Liver (tissue), 9 donors: ENCODE data around the gene PCDH10. TPM values are rescaled to one million over a fixed set of nuclear protein-coding genes. Genes with fewer than 3 reads are reported as not detected.

Source experiments
- DNase-seq: peaks from one replicate; pipeline ENCODE4 v3.0.0-alpha.2; 2017; ENCODE audit warnings: low spot score
- H3K27ac ChIP-seq, 2 donors: one replicate each; pipeline ENCODE4 v1.7.0; 2013; ENCODE audit warnings: inconsistent platforms in 2 of 2, low read length in 2 of 2, control low read depth in 1 of 2, low read depth in 1 of 2, mild to moderate bottlenecking in 1 of 2
- H3K27me3 ChIP-seq, 4 donors: one replicate each; pipeline versions ENCODE4 v1.6.1 to v1.7.0; 2013; ENCODE audit warnings: low read length in 3 of 4, inconsistent platforms in 1 of 4, mild to moderate bottlenecking in 1 of 4, moderate library complexity in 1 of 4; ENCODE audit not compliant: control insufficient read depth in 4 of 4, insufficient read depth in 4 of 4
- H3K36me3 ChIP-seq, 4 donors: one replicate each; pipeline versions ENCODE4 v1.6.1 to v1.7.0; 2013; ENCODE audit warnings: low read length in 3 of 4, mild to moderate bottlenecking in 3 of 4, low read depth in 1 of 4, moderate library complexity in 1 of 4; ENCODE audit not compliant: control insufficient read depth in 4 of 4, insufficient read depth in 3 of 4
- H3K4me1 ChIP-seq, 4 donors: one replicate each; pipeline versions ENCODE4 v1.6.1 to v1.7.0; 2013; ENCODE audit warnings: low read length in 3 of 4, mild to moderate bottlenecking in 3 of 4, moderate library complexity in 1 of 4; ENCODE audit not compliant: control insufficient read depth in 4 of 4, insufficient read depth in 4 of 4
- H3K4me3 ChIP-seq, 3 donors: one replicate each; pipeline versions ENCODE4 v1.6.1 to v1.7.0; 2013; ENCODE audit warnings: low read length in 3 of 3, control low read depth in 1 of 3, low read depth in 1 of 3, mild to moderate bottlenecking in 1 of 3
- H3K9ac ChIP-seq, 2 donors: one replicate each; pipeline ENCODE4 v1.7.0; 2013; ENCODE audit warnings: low read length in 2 of 2, mild to moderate bottlenecking in 2 of 2, moderate library complexity in 2 of 2, control low read depth in 1 of 2, low read depth in 1 of 2
- H3K9me3 ChIP-seq, 4 donors: one replicate each; pipeline versions ENCODE4 v1.6.1 to v1.7.0; 2013; ENCODE audit warnings: low read length in 3 of 4; ENCODE audit not compliant: control insufficient read depth in 4 of 4
- ATF3 ChIP-seq: IDR thresholded peaks from 2 replicates; pipeline ENCODE4 v1.6.1; 2016; ENCODE audit warnings: antibody characterized with exemption
- EGR1 ChIP-seq, 2 donors: IDR thresholded peaks; 2 replicates each; pipeline ENCODE4 v1.6.1; 2016 to 2018; ENCODE audit warnings: antibody characterized with exemption in 2 of 2, low read depth in 2 of 2
- FOXA1 ChIP-seq: IDR thresholded peaks from 2 replicates; pipeline ENCODE4 v1.6.1; 2016; ENCODE audit warnings: antibody characterized with exemption
- FOXA2 ChIP-seq: IDR thresholded peaks from 2 replicates; pipeline ENCODE4 v1.6.1; 2016; ENCODE audit warnings: antibody characterized with exemption
- GABPA ChIP-seq, 2 donors: IDR thresholded peaks in 1 of 2; conservative IDR thresholded peaks in 1 of 2; 2 replicates each; pipeline ENCODE4 v1.6.1; 2016; ENCODE audit warnings: antibody characterized with exemption in 2 of 2, mild to moderate bottlenecking in 1 of 2, moderate library complexity in 1 of 2
- HNF4A ChIP-seq, 2 donors: conservative IDR thresholded peaks; 2 replicates each; pipeline ENCODE4 v1.6.1; 2016; ENCODE audit warnings: antibody characterized with exemption in 2 of 2, mild to moderate bottlenecking in 2 of 2
- HNF4G ChIP-seq: IDR thresholded peaks from 2 replicates; pipeline ENCODE4 v1.6.1; 2016; ENCODE audit warnings: antibody characterized with exemption
- JUND ChIP-seq, 2 donors: IDR thresholded peaks; 2 replicates each; pipeline ENCODE4 v1.6.1; 2016; ENCODE audit warnings: antibody characterized with exemption in 2 of 2
- NR2F2 ChIP-seq: IDR thresholded peaks from 2 replicates; pipeline ENCODE4 v1.6.1; 2016; ENCODE audit warnings: antibody characterized with exemption
- RAD21 ChIP-seq, 2 donors: IDR thresholded peaks; 2 replicates each; pipeline ENCODE4 v1.6.1; 2016; ENCODE audit warnings: antibody characterized with exemption in 2 of 2, mild to moderate bottlenecking in 2 of 2
- RXRA ChIP-seq, 2 donors: IDR thresholded peaks; 2 replicates each; pipeline ENCODE4 v1.6.1; 2017 to 2018; ENCODE audit warnings: antibody characterized with exemption in 2 of 2, mild to moderate bottlenecking in 1 of 2
- SP1 ChIP-seq: IDR thresholded peaks from 2 replicates; pipeline ENCODE4 v1.6.1; 2018; ENCODE audit warnings: antibody characterized with exemption, mild to moderate bottlenecking
- TAF1 ChIP-seq: conservative IDR thresholded peaks from 2 replicates; pipeline ENCODE4 v1.6.1; 2016; ENCODE audit warnings: antibody characterized with exemption, mild to moderate bottlenecking
- YY1 ChIP-seq: IDR thresholded peaks from 2 replicates; pipeline ENCODE4 v1.6.1; 2016; ENCODE audit warnings: antibody characterized with exemption, mild to moderate bottlenecking
- WGBS: extraction: QIAGEN DNeasy Blood & Tissue Kit; methylation state at CpG from one replicate; pipeline ENCODE4 v1.1.7; 2013; 5-methylcytosine and 5-hydroxymethylcytosine counted together
- polyA plus RNA-seq, 2 donors: library from polyadenylated mRNA; stranded (reverse) in 1 of 2; unstranded in 1 of 2; fragments of 200-250 nt in 1 of 2; fragments of >200 nt in 1 of 2; fragmentation: Nextera tagmentation in 1 of 2; extraction: Ambion mirVana in 1 of 2; gene quantifications; one replicate each; pipeline versions ENCODE4 v1.2.1 to v1.2.3, GENCODE V29; 2013 to 2015
- total RNA-seq, 2 donors: library from RNA; depleted of rRNA; stranded (reverse); fragments of >200 nt; gene quantifications; one replicate each; pipeline ENCODE4 v1.2.3, GENCODE V29; 2014
- TF ChIP-seq, protein P1 (sequence below): IDR thresholded peaks from 2 replicates; pipeline ENCODE4 v1.6.1; 2016; ENCODE audit warnings: antibody characterized with exemption, mild to moderate bottlenecking
- TF ChIP-seq, protein P2 (sequence below): IDR thresholded peaks from 2 replicates; pipeline ENCODE4 v1.6.1; 2016; ENCODE audit warnings: antibody characterized with exemption
- TF ChIP-seq, protein P3 (sequence below): fragments of 150-350 bp; IDR thresholded peaks from 2 replicates; pipeline ENCODE4 v1.5.1; 2017; ENCODE audit warnings: improper control_type of control experiment, low read depth, low read length; ENCODE audit not compliant: missing input control
- TF ChIP-seq, protein P4 (sequence below): IDR thresholded peaks from 2 replicates; pipeline ENCODE4 v1.6.1; 2016; ENCODE audit warnings: antibody characterized with exemption
- donor health status: healthy.
- donor health status: healthy.
- donor health status: healthy.
- donor health status: healthy.
- donor health status: healthy.

PCDH10 gene
- total and polyA plus RNA-seq, 4 donors = under 0.01 to 0.09 (median 0.05) TPM; not detected in 1

DNA sequence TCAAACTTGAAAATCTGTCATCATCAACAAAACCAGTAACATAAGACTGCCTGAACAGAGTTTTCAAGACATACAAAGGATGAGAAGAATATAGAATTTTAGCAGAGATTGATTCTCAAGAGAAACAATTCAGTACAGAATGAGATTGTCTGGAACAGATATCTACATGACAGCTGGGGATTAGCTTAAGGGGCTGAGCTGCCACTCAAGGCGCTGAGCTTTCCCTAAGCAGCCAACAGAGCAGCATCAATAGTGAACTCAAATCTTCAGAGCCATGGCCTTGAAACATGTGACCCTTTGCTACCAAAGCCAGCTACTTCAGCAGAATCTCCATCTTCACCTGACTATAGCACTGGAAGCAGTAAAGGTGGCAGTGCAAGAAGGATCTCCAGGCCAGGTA, 24.3 kb upstream of the PCDH10 start:
- TF ChIP-seq TAF1 (no peak), HNF4A (conservative IDR thresholded peaks at IDR 0.05) (no peak), RAD21 (IDR thresholded peaks at IDR 0.05) (no peak), SP1 (no peak), FOXA1 (no peak), RXRA (IDR thresholded peaks at IDR 0.05) (no peak), NR2F2 (no peak), HNF4G (no peak), JUND (IDR thresholded peaks at IDR 0.05) (no peak), FOXA2 (no peak), YY1 (no peak), GABPA (IDR thresholded peaks at IDR 0.05 in 1 of 2, conservative IDR thresholded peaks at IDR 0.05 in 1 of 2) (no peak), ATF3 (no peak), EGR1 (IDR thresholded peaks at IDR 0.05; ENCODE audit: low read depth in 2 of 2) (no peak)
- TF ChIP-seq, protein P1, sequence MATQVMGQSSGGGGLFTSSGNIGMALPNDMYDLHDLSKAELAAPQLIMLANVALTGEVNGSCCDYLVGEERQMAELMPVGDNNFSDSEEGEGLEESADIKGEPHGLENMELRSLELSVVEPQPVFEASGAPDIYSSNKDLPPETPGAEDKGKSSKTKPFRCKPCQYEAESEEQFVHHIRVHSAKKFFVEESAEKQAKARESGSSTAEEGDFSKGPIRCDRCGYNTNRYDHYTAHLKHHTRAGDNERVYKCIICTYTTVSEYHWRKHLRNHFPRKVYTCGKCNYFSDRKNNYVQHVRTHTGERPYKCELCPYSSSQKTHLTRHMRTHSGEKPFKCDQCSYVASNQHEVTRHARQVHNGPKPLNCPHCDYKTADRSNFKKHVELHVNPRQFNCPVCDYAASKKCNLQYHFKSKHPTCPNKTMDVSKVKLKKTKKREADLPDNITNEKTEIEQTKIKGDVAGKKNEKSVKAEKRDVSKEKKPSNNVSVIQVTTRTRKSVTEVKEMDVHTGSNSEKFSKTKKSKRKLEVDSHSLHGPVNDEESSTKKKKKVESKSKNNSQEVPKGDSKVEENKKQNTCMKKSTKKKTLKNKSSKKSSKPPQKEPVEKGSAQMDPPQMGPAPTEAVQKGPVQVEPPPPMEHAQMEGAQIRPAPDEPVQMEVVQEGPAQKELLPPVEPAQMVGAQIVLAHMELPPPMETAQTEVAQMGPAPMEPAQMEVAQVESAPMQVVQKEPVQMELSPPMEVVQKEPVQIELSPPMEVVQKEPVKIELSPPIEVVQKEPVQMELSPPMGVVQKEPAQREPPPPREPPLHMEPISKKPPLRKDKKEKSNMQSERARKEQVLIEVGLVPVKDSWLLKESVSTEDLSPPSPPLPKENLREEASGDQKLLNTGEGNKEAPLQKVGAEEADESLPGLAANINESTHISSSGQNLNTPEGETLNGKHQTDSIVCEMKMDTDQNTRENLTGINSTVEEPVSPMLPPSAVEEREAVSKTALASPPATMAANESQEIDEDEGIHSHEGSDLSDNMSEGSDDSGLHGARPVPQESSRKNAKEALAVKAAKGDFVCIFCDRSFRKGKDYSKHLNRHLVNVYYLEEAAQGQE = no peak
- TF ChIP-seq, protein P2, sequence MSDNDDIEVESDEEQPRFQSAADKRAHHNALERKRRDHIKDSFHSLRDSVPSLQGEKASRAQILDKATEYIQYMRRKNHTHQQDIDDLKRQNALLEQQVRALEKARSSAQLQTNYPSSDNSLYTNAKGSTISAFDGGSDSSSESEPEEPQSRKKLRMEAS = no peak
- TF ChIP-seq, protein P3, sequence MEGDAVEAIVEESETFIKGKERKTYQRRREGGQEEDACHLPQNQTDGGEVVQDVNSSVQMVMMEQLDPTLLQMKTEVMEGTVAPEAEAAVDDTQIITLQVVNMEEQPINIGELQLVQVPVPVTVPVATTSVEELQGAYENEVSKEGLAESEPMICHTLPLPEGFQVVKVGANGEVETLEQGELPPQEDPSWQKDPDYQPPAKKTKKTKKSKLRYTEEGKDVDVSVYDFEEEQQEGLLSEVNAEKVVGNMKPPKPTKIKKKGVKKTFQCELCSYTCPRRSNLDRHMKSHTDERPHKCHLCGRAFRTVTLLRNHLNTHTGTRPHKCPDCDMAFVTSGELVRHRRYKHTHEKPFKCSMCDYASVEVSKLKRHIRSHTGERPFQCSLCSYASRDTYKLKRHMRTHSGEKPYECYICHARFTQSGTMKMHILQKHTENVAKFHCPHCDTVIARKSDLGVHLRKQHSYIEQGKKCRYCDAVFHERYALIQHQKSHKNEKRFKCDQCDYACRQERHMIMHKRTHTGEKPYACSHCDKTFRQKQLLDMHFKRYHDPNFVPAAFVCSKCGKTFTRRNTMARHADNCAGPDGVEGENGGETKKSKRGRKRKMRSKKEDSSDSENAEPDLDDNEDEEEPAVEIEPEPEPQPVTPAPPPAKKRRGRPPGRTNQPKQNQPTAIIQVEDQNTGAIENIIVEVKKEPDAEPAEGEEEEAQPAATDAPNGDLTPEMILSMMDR = no peak
- TF ChIP-seq, protein P4, sequence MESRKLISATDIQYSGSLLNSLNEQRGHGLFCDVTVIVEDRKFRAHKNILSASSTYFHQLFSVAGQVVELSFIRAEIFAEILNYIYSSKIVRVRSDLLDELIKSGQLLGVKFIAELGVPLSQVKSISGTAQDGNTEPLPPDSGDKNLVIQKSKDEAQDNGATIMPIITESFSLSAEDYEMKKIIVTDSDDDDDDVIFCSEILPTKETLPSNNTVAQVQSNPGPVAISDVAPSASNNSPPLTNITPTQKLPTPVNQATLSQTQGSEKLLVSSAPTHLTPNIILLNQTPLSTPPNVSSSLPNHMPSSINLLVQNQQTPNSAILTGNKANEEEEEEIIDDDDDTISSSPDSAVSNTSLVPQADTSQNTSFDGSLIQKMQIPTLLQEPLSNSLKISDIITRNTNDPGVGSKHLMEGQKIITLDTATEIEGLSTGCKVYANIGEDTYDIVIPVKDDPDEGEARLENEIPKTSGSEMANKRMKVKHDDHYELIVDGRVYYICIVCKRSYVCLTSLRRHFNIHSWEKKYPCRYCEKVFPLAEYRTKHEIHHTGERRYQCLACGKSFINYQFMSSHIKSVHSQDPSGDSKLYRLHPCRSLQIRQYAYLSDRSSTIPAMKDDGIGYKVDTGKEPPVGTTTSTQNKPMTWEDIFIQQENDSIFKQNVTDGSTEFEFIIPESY = no peak
- H3K27me3 ChIP-seq = peaks cover 0 to 5% (median 0%) of the 10 kb centered on the region in 4 donors
- H3K9me3 ChIP-seq = no peaks in the 10 kb centered on the region
- H3K9ac ChIP-seq = no peak overlapping the region
- 82% methylated on average over 1 of the region's 1 CpG for WGBS
- no peaks in the 10 kb centered on the region for H3K36me3 ChIP-seq
- H3K4me1 ChIP-seq = no peaks in the 10 kb centered on the region
- H3K27ac ChIP-seq = no peak overlapping the region
- H3K4me3 ChIP-seq = no peak overlapping the region
- no peak for DNase-seq
